Keratinocyte (primary cell): ENCODE results near the gene CAPZA3. TPM values are rescaled to one million over a fixed set of nuclear protein-coding genes. Genes with fewer than 3 reads are reported as not detected.
A peak's percentile ranks its signal among the peaks of the same experiment; 100 is the strongest.

Source experiments
- DNase-seq: peaks from one replicate; pipeline ENCODE4 v3.0.0-alpha.2; 2011; ENCODE audit warnings: low read depth, missing footprints, low spot score
- FAIRE-seq: peaks from 2 replicates; lab custom pipeline; 2011; peaks lifted over from hg19 to GRCh38; lab: Jason Lieb, UNC
- H2AFZ ChIP-seq: 2 replicates; pipeline ENCODE4 v1.6.0; 2012; ENCODE audit warnings: low read length, control low read depth, inconsistent platforms; ENCODE audit not compliant: control insufficient read depth
- H3K27ac ChIP-seq: 2 replicates; pipeline ENCODE4 v1.5.1; 2011; ENCODE audit warnings: low read length; ENCODE audit not compliant: control insufficient read depth, insufficient read depth
- H3K27me3 ChIP-seq: 3 replicates; pipeline ENCODE4 v1.6.0; 2011; ENCODE audit warnings: low read length; ENCODE audit not compliant: control insufficient read depth, insufficient read depth; ENCODE audit errors: extremely low read depth
- H3K36me3 ChIP-seq, 2 experiments: 2 replicates in 1 of 2; 3 replicates in 1 of 2; pipeline ENCODE4 v1.5.1; 2011; ENCODE audit warnings: low read length in 2 of 2, mild to moderate bottlenecking in 1 of 2; ENCODE audit not compliant: control insufficient read depth in 2 of 2, insufficient read depth in 2 of 2; ENCODE audit errors: extremely low read depth in 1 of 2
- H3K4me1 ChIP-seq: 3 replicates; pipeline ENCODE4 v1.5.1; 2011; ENCODE audit warnings: low read length; ENCODE audit not compliant: control insufficient read depth, insufficient read depth; ENCODE audit errors: extremely low read depth
- H3K4me2 ChIP-seq: 3 replicates; pipeline ENCODE4 v1.6.0; 2011; ENCODE audit warnings: low read depth, low read length; ENCODE audit not compliant: control insufficient read depth, insufficient read depth; ENCODE audit errors: extremely low read depth
- H3K4me3 ChIP-seq, 3 experiments: fragments of 200-600 bp in 1 of 3; sonication (generic) in 1 of 3; 2 replicates in 2 of 3; 3 replicates in 1 of 3; pipeline ENCODE4 v1.5.1; 2011 to 2016; ENCODE audit warnings: low read length in 3 of 3, mild to moderate bottlenecking in 3 of 3, control low read depth in 2 of 3, inconsistent platforms in 1 of 3, low read depth in 1 of 3, mixed read lengths in 1 of 3, mixed run types in 1 of 3, moderate library complexity in 1 of 3; ENCODE audit not compliant: control insufficient read depth in 2 of 3, insufficient read depth in 2 of 3; ENCODE audit errors: extremely low read depth in 1 of 3
- H3K79me2 ChIP-seq: 2 replicates; pipeline ENCODE4 v1.6.0; 2012; ENCODE audit warnings: low read length; ENCODE audit not compliant: control insufficient read depth, insufficient read depth
- H3K9ac ChIP-seq: 3 replicates; pipeline ENCODE4 v1.6.0; 2011; ENCODE audit warnings: low read length; ENCODE audit not compliant: control insufficient read depth, insufficient read depth; ENCODE audit errors: extremely low read depth
- H3K9me1 ChIP-seq: 3 replicates; pipeline ENCODE4 v1.6.0; 2011; ENCODE audit warnings: low read length; ENCODE audit not compliant: control insufficient read depth, insufficient read depth; ENCODE audit errors: extremely low read depth
- H3K9me3 ChIP-seq: 2 replicates; pipeline ENCODE4 v1.5.1; 2012; ENCODE audit warnings: low read depth, low read length; ENCODE audit not compliant: control insufficient read depth
- H4K20me1 ChIP-seq: 3 replicates; pipeline ENCODE4 v1.6.0; 2011; ENCODE audit warnings: low read length; ENCODE audit not compliant: control insufficient read depth, insufficient read depth; ENCODE audit errors: extremely low read depth
- CTCF ChIP-seq, 3 experiments: IDR thresholded peaks in 1 of 3; conservative IDR thresholded peaks in 1 of 3; optimal IDR thresholded peaks in 1 of 3; 2 replicates in 2 of 3; 3 replicates in 1 of 3; pipeline versions ENCODE3 to v1.5.1; 2011; ENCODE audit warnings: low read length in 3 of 3, mild to moderate bottlenecking in 3 of 3, moderate library complexity in 2 of 3, control low read depth in 1 of 3, inconsistent platforms in 1 of 3; ENCODE audit not compliant: insufficient read depth in 2 of 3; ENCODE audit errors: extremely low read depth in 1 of 3
- EZH2 ChIP-seq: IDR thresholded peaks from one replicate; pipeline ENCODE4 v1.6.1; 2012; ENCODE audit warnings: inconsistent platforms, mild to moderate bottlenecking, low read length, moderate library complexity
- dilution Hi-C: fragments of 300-500 bp; cut with MboI; formaldehyde crosslinking; loops from one replicate; pipeline ENCODE4 v1.7.0; 2020; ENCODE audit warnings: low sequenced_read_pairs; ENCODE audit not compliant: extremely low pct_ligation_motif_present
- polyA plus RNA-seq, 5 experiments: library from polyadenylated mRNA; depleted of rRNA in 3 of 5; stranded (reverse) in 3 of 5; stranded (forward) in 1 of 5; unstranded in 1 of 5; fragments of >200 nt; gene quantifications; 1 replicate in 1 of 5; 2 replicates in 3 of 5; 3 replicates in 1 of 5; pipeline versions ENCODE4 v1.2.1 to v1.2.3, GENCODE V29; 2011 to 2012; ENCODE audit warnings: missing spikeins in 2 of 5, low read depth in 1 of 5, low replicate concordance in 1 of 5

CAPZA3 gene
- polyA plus RNA-seq, 1 donor (not counting 4 experiments of a cell fraction or from before 2014, with no cell fraction given), result 0.05 TPM

GRCh38 chr12:18721452-18721851 lies 16.5 kb upstream of the CAPZA3 start:
- FAIRE-seq, result no peak
- dilution Hi-C loops, result no loop called here
- TF ChIP-seq CTCF (optimal IDR thresholded peaks at IDR 0.05 in 1 of 3, IDR thresholded peaks at IDR 0.05 in 1 of 3, conservative IDR thresholded peaks at IDR 0.05 in 1 of 3; ENCODE audit: extremely low read depth in 1 of 3, insufficient read depth in 2 of 3, low read length in 3 of 3) (no peak), EZH2 (no peak)
- Histone ChIP-seq H4K20me1 (no peaks in the 10 kb centered on the region), H3K4me2 (no peak overlapping the region), H3K36me3 (no peaks in the 10 kb centered on the region), H3K27me3 (no peaks in the 10 kb centered on the region), H3K9ac (no peak overlapping the region), H3K4me1 (peaks cover 36% of the 10 kb centered on the region), H2AFZ (no peak overlapping the region), H3K9me3 (no peaks in the 10 kb centered on the region), H3K27ac (no peak overlapping the region), H3K79me2 (no peaks in the 10 kb centered on the region), H3K4me3 (no peak overlapping the region), H3K9me1 (no peaks in the 10 kb centered on the region)
- DNase-seq, result no peak

GRCh38 chr12:18723752-18724151 lies 14.2 kb upstream of the CAPZA3 start:
- DNase-seq, result peak; percentile 89
- H2AFZ ChIP-seq, result peak overlapping the region; percentile 83
- H4K20me1 ChIP-seq, result no peaks in the 10 kb centered on the region
- H3K79me2 ChIP-seq, result no peaks in the 10 kb centered on the region
- TF ChIP-seq EZH2 (no peak), CTCF (optimal IDR thresholded peaks at IDR 0.05 in 1 of 3, IDR thresholded peaks at IDR 0.05 in 1 of 3, conservative IDR thresholded peaks at IDR 0.05 in 1 of 3; ENCODE audit: extremely low read depth in 1 of 3, insufficient read depth in 2 of 3, low read length in 3 of 3) (no peak)
- no peaks in the 10 kb centered on the region for H3K9me3 ChIP-seq
- dilution Hi-C loops, result no loop called here
- peak overlapping the region in 2 of 3 experiments; percentile 43 to 47 for H3K4me3 ChIP-seq
- H3K9ac ChIP-seq, result peak overlapping the region; percentile 19
- peak overlapping the region; percentile 66 for H3K4me2 ChIP-seq
- no peaks in the 10 kb centered on the region for H3K27me3 ChIP-seq
- peaks cover 30% of the 10 kb centered on the region for H3K4me1 ChIP-seq
- H3K27ac ChIP-seq, result peak overlapping the region; percentile 73
- H3K36me3 ChIP-seq, result no peaks in the 10 kb centered on the region
- no peaks in the 10 kb centered on the region for H3K9me1 ChIP-seq
- peak; percentile 95 for FAIRE-seq
